ENCODE results near the gene IQCH. TPM values are rescaled to one million over a fixed set of nuclear protein-coding genes. Genes with fewer than 3 reads are reported as not detected.

IQCH gene
- total and polyA plus RNA-seq, 2 of the 4 experiments (the other 2 are of a cell fraction), result 0.60 to 2.5 TPM

DNA sequence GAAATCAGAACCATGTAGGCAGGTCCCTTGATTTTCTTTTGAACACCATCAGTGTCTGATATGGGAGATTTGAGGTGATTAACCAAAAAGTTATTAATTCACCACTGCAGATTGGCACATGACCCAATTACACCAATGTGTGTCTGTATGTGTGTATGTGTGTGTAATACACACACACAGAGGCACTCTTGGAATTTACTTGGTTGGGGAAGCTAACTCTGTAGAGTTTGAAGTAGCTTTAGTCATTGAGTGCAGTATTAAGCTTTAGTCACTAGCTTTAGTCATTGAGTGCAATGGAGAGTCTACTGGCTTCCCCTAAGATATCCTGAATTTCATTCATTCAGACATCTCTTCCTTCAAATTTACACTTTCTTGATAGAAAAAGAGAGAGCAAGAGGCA lies 156.9 kb downstream of the IQCH start:
- Histone ChIP-seq H3K9ac (ENCODE audit: low read depth, low read length) (no peak overlapping the region), H3K14ac (replicated peaks; ENCODE audit: low read depth, low read length) (no peak overlapping the region), H3K9me3 (ENCODE audit: control insufficient read depth, insufficient read depth, low read length) (no peaks in the 10 kb centered on the region), H3K79me1 (ENCODE audit: low read depth in 1 of 2, low read length in 2 of 2) (no peaks in the 10 kb centered on the region), H2AK9ac (replicated peaks; ENCODE audit: low read depth, low read length, poor library complexity) (no peak overlapping the region), H3K56ac (ENCODE audit: extremely low read depth, insufficient read depth, low read length) (no peak overlapping the region), H3K23ac (ENCODE audit: low read depth, low read length) (no peak overlapping the region), H3K4me2 (ENCODE audit: low read depth, low read length) (no peak overlapping the region), H3K4me1 (ENCODE audit: control insufficient read depth, insufficient read depth, low read length) (peaks cover 7% of the 10 kb centered on the region), H3K18ac (ENCODE audit: low read depth, low read length) (no peak overlapping the region), H4K91ac (ENCODE audit: insufficient read depth, low read depth, low read length) (no peak overlapping the region), H4K8ac (ENCODE audit: low read depth in 2 of 2, low read length in 2 of 2) (no peak overlapping the region), H3K4me3 (ENCODE audit: insufficient read depth, low read depth, low read length) (no peak overlapping the region), H2AFZ (replicated peaks; ENCODE audit: low read length, poor library complexity) (no peak overlapping the region), H3K4ac (ENCODE audit: low read depth, low read length) (no peak overlapping the region), H3K27ac (ENCODE audit: insufficient read depth, low read length) (no peak overlapping the region), H2BK20ac (ENCODE audit: low read depth, low read length) (no peak overlapping the region), H2AK5ac (ENCODE audit: low read depth, low read length) (no peak overlapping the region), H4K20me1 (ENCODE audit: insufficient read depth, low read length) (no peaks in the 10 kb centered on the region), H2BK120ac (ENCODE audit: low read depth, low read length) (no peak overlapping the region), H3K36me3 (ENCODE audit: control insufficient read depth, insufficient read depth, low read length) (no peaks in the 10 kb centered on the region), H2BK5ac (ENCODE audit: low read depth, low read length, poor library complexity, severe bottlenecking) (no peak overlapping the region), H2BK15ac (ENCODE audit: low read depth, low read length) (no peak overlapping the region), H3K9me1 (ENCODE audit: insufficient read depth, low read length) (peaks cover 11% of the 10 kb centered on the region), H3K27me3 (ENCODE audit: control insufficient read depth, insufficient read depth, low read length) (no peaks in the 10 kb centered on the region; the same call in 1 of the 2 replicates), H4K5ac (ENCODE audit: low read depth, low read length) (no peak overlapping the region)
- in situ Hi-C loops (cut with MboI; ENCODE audit: low sequenced_read_pairs) (no loop called here), intact Hi-C loops (cut with micrococcal nuclease) (no loop called here), dilution Hi-C loops (cut with HindIII; ENCODE audit: low sequenced_read_pairs, unreplicated experiment) (no loop called here)
- no TSS peak for BruUV-seq (replicated peaks)
- CTCF ChIA-PET, result interaction anchor here (1.0 kb wide), 1 partner anchor 22 kb away, joined by 3 read pairs; no protein-coding TSS in a partner anchor
- TF ChIP-seq, protein P1, sequence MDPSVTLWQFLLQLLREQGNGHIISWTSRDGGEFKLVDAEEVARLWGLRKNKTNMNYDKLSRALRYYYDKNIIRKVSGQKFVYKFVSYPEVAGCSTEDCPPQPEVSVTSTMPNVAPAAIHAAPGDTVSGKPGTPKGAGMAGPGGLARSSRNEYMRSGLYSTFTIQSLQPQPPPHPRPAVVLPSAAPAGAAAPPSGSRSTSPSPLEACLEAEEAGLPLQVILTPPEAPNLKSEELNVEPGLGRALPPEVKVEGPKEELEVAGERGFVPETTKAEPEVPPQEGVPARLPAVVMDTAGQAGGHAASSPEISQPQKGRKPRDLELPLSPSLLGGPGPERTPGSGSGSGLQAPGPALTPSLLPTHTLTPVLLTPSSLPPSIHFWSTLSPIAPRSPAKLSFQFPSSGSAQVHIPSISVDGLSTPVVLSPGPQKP (IDR thresholded peaks at IDR 0.05; ENCODE audit: borderline replicate concordance, low read depth, low read length), result no peak
- TF ChIP-seq CHD1 (IDR thresholded peaks at IDR 0.05; ENCODE audit: low read depth, low read length), result no peak
- no peak for TF ChIP-seq RAD21 (IDR thresholded peaks at IDR 0.05; ENCODE audit: low read length)
- TF ChIP-seq MAZ (IDR thresholded peaks at IDR 0.05; ENCODE audit: borderline replicate concordance, low read depth, low read length), result no peak
- no peak for TF ChIP-seq MAFK (IDR thresholded peaks at IDR 0.05; ENCODE audit: low read depth, low read length)
- POLR2A ChIA-PET (ENCODE audit: unreplicated experiment), result no interaction called here
- ATAC-seq (ENCODE audit: low read depth), result no peak
- DNase-seq, result peak; percentile 6
